Measurements from ENCODE around the gene FDX2. TPM values are rescaled to one million over a fixed set of nuclear protein-coding genes. Genes with fewer than 3 reads are reported as not detected.

Gene FDX2
- total RNA-seq, 3 donors from 2014 or later (not counting 1 experiment from before 2014, with no cell fraction given): 1.7 to 4.1 (median 4.0) TPM

DNA sequence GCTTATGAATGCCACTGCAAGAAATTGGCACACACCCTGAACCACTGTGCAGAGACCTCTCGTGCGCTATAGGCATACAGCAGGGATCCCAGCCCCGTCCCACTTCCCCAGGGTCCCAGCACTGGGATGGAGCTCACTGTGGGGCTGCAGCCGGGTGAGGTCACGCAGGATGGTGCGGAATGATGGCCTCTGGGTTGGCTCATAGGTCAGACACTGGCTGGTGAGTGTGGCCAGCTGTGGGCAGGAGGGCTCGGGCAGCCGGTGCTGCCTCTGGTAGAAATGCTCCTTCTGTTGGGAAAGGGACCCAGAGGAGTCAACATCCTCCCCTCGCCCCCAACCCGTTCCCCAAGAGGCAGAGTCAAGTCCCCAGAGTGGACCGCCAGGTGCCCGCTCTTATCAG, 40.6 kb upstream of the FDX2 start:
- Histone ChIP-seq H3K27me3 (ENCODE audit: control insufficient read depth, insufficient read depth, low read length) (no peaks in the 10 kb centered on the region), H3K27ac (ENCODE audit: low read length) (no peak overlapping the region), H3K4me3 (ENCODE audit: low read length) (no peak overlapping the region), H3K36me3 (ENCODE audit: control insufficient read depth, insufficient read depth, low read length) (peaks cover 53% of the 10 kb centered on the region), H3K9me3 (ENCODE audit: control insufficient read depth, insufficient read depth, low read length) (no peaks in the 10 kb centered on the region), H3K4me1 (ENCODE audit: control insufficient read depth, insufficient read depth, low read length) (no peaks in the 10 kb centered on the region)
- TF ChIP-seq CTCF (IDR thresholded peaks at IDR 0.05): no peak
- DNase-seq (no peak), ATAC-seq (no peak)
- Mint-ChIP-seq H3K4me3 (no peak overlapping the region), H3K9me3 (no peaks in the 10 kb centered on the region), H3K4me1 (no peaks in the 10 kb centered on the region), H3K27ac (no peak overlapping the region), H3K36me3 (no peaks in the 10 kb centered on the region), H3K27me3 (ENCODE audit: low read depth in 2 of 2) (no peaks in the 10 kb centered on the region)
- intact Hi-C loops (cut with micrococcal nuclease): no loop called here
- WGBS (ENCODE audit: insufficient coverage): 98% methylated on average over 12 of the region's 12 CpGs

GRCh38 chr19:10353793-10354391, 38.1 kb upstream of the FDX2 start:
- Mint-ChIP-seq H3K27ac (no peak overlapping the region), H3K4me3 (no peak overlapping the region), H3K36me3 (no peaks in the 10 kb centered on the region), H3K27me3 (ENCODE audit: low read depth in 2 of 2) (no peaks in the 10 kb centered on the region), H3K4me1 (no peaks in the 10 kb centered on the region), H3K9me3 (no peaks in the 10 kb centered on the region)
- Histone ChIP-seq H3K36me3 (ENCODE audit: control insufficient read depth, insufficient read depth, low read length) (peaks cover 47% of the 10 kb centered on the region), H3K27ac (ENCODE audit: low read length) (no peak overlapping the region), H3K4me3 (ENCODE audit: low read length) (no peak overlapping the region), H3K9me3 (ENCODE audit: control insufficient read depth, insufficient read depth, low read length) (no peaks in the 10 kb centered on the region), H3K27me3 (ENCODE audit: control insufficient read depth, insufficient read depth, low read length) (no peaks in the 10 kb centered on the region), H3K4me1 (ENCODE audit: control insufficient read depth, insufficient read depth, low read length) (no peaks in the 10 kb centered on the region)
- ATAC-seq (peak in 2 of 3 donors; percentile 24 to 65), DNase-seq (peak in 1 of 2 donors; percentile 56)
- no peak for TF ChIP-seq CTCF (IDR thresholded peaks at IDR 0.05)
- intact Hi-C loops (cut with micrococcal nuclease): no loop called here
- WGBS (ENCODE audit: insufficient coverage): 98% methylated on average over 32 of the region's 32 CpGs

DNA sequence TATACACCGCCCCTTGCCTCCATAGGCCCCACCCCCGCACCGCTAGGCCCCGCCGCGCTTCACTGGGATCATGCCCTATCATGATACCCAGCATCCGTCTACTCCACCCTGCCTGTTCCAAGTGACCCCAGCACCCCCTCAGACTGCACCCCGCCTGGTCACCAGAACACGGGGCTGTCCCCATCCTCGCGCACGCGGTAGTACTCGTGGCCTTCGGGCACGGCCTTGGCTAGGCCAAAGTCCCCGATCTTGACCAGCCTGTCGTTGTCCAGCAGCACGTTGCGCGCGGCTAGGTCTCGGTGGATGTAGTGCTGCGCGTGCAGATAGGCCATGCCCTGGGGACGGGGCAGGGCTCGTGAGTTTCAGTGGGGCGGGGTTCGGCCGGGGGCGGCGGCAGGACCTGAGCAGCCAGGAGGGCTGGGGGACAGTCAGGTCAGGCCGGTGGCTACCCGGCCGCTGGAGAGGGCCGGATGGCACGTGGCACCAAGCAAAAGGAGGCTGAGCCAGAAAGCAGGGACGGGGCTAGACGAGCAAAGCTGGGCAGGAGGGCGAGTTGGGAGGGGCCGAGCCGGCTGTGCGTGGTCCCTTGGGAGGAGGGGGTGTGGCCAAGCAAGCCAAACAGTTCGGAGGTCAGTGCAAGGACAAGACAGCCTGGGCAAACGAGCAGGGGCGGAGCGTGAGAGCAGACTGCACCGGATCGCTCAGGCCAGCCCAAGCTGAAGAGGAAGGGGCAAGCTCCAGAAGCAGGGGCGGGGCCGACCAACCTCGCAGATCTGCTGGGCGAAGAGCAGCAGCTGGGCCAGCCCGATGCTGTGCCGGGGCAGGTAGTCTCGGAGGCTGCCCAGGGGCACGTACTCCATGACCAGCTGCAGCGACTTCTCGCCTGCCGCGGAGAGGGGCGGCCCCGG, 37.2 kb upstream of the FDX2 start:
- ATAC-seq (peak in 1 of 3 donors; percentile 6), DNase-seq (no peak)
- no peak overlapping the region for H3K4me3 Mint-ChIP-seq
- no peak for TF ChIP-seq CTCF (IDR thresholded peaks at IDR 0.05)
- no peaks in the 10 kb centered on the region for H3K4me1 Mint-ChIP-seq
- 97% methylated on average over 63 of the region's 63 CpGs for WGBS (ENCODE audit: insufficient coverage)
- H3K36me3 Mint-ChIP-seq: no peaks in the 10 kb centered on the region
- no peak overlapping the region for H3K4me3 ChIP-seq (ENCODE audit: low read length)
- H3K9me3 Mint-ChIP-seq: no peaks in the 10 kb centered on the region
- H3K27me3 Mint-ChIP-seq (ENCODE audit: low read depth in 2 of 2): no peaks in the 10 kb centered on the region
- H3K27ac Mint-ChIP-seq: no peak overlapping the region
- intact Hi-C loops (cut with micrococcal nuclease): no loop called here
- no peaks in the 10 kb centered on the region for H3K4me1 ChIP-seq (ENCODE audit: control insufficient read depth, insufficient read depth, low read length)
- H3K9me3 ChIP-seq (ENCODE audit: control insufficient read depth, insufficient read depth, low read length): no peaks in the 10 kb centered on the region
- no peak overlapping the region for H3K27ac ChIP-seq (ENCODE audit: low read length)
- H3K27me3 ChIP-seq (ENCODE audit: control insufficient read depth, insufficient read depth, low read length): no peaks in the 10 kb centered on the region
- H3K36me3 ChIP-seq (ENCODE audit: control insufficient read depth, insufficient read depth, low read length): peaks cover 39% of the 10 kb centered on the region

Data from natural killer cell (primary cell).